BJ (cell line): ENCODE data around the gene MIAT. TPM values are rescaled to one million over a fixed set of nuclear protein-coding genes. Genes with fewer than 3 reads are reported as not detected.

Experiments
- CTCF ChIA-PET: fragments of 350-600 bp; formaldehyde crosslinking; extraction: SDS; loops from one replicate; lab custom pipeline; 2021; ENCODE audit warnings: antibody characterized with exemption, inconsistent platforms; lab: Yijun Ruan, JAX
- POLR2A ChIA-PET: fragments of 300-600 bp; sonication (Branson Sonifier 250); formaldehyde crosslinking; extraction: SDS; loops from one replicate; lab custom pipeline; 2021; ENCODE audit warnings: antibody characterized with exemption; lab: Charles Lee
- DNase-seq: peaks from one replicate; pipeline ENCODE4 v3.0.0-alpha.2; 2011; ENCODE audit warnings: low read depth
- H3K27me3 ChIP-seq: 2 replicates; pipeline ENCODE4 v1.6.0; 2011; ENCODE audit warnings: low read length; ENCODE audit not compliant: control insufficient read depth, insufficient read depth
- H3K36me3 ChIP-seq: 2 replicates; pipeline ENCODE4 v1.5.1; 2011; ENCODE audit warnings: low read length; ENCODE audit not compliant: control insufficient read depth, insufficient read depth
- H3K4me3 ChIP-seq: 2 replicates; pipeline ENCODE4 v1.5.1; 2011; ENCODE audit warnings: low read depth, mild to moderate bottlenecking, control low read depth, low read length
- CTCF ChIP-seq: IDR thresholded peaks from 2 replicates; pipeline ENCODE4 v1.5.1; 2011; ENCODE audit warnings: low read depth, mild to moderate bottlenecking, control low read depth, inconsistent platforms, low read length, moderate library complexity; ENCODE audit not compliant: insufficient read depth
- polyA minus RNA-seq: library from RNA; depleted of rRNA, polyadenylated mRNA; stranded (reverse); fragments of >200 nt; gene quantifications from 2 replicates; pipeline ENCODE4 v1.2.3, GENCODE V29; 2011; rRNA and poly(A)+ RNA removed
- polyA plus RNA-seq: library from polyadenylated mRNA; depleted of rRNA; stranded (reverse); fragments of >200 nt; gene quantifications from 2 replicates; pipeline ENCODE4 v1.2.3, GENCODE V29; 2011; rRNA removed

MIAT gene
- polyA plus RNA-seq (1.1 and 1.2 TPM in 2 replicates), polyA minus RNA-seq (0.95 and 1.2 TPM in 2 replicates)

- ChIA-PET POLR2A (no interaction called here), CTCF (interaction anchor here (1.6 kb wide), 1 partner anchor 9 kb away, joined by 5 read pairs; no protein-coding TSS in a partner anchor)
- Histone ChIP-seq H3K36me3 (no peaks in the 10 kb centered on the region), H3K4me3 (peak within 1 kb of the TSS; percentile 39), H3K27me3 (peaks cover 21% of the 10 kb centered on the region)
- no peak for DNase-seq
- no peak for TF ChIP-seq CTCF
Measured at GRCh38 chr22:26656891-26657851, at the start of gene MIAT. Gene MIAT, plus strand, starts transcription at chr22:26657588.

- Histone ChIP-seq H3K27me3 (peaks cover 2% of the 10 kb centered on the region), H3K4me3 (no peak overlapping the region), H3K36me3 (no peaks in the 10 kb centered on the region)
- TF ChIP-seq CTCF = no peak
- ChIA-PET POLR2A (no interaction called here), CTCF (interaction anchor here (3.5 kb wide), 1 partner anchor 12 kb away, joined by 14 read pairs; no protein-coding TSS in a partner anchor)
- no peak for DNase-seq
Measured at GRCh38 chr22:26608129-26608528, 49.3 kb upstream of the MIAT start.

GRCh38 chr22:26609287-26609686, 48.1 kb upstream of the MIAT start:
- ChIA-PET CTCF (interaction anchor here (1.0 kb wide), 1 partner anchor 31 kb away, joined by 3 read pairs; no protein-coding TSS in a partner anchor), POLR2A (no interaction called here)
- Histone ChIP-seq H3K4me3 (no peak overlapping the region), H3K27me3 (peaks cover 2% of the 10 kb centered on the region), H3K36me3 (no peaks in the 10 kb centered on the region)
- DNase-seq = no peak
- TF ChIP-seq CTCF = no peak

GRCh38 chr22:26610072-26610958, 47.1 kb upstream of the MIAT start:
- peak; percentile 71 for DNase-seq
- Histone ChIP-seq H3K36me3 (no peaks in the 10 kb centered on the region), H3K27me3 (peaks cover 4% of the 10 kb centered on the region), H3K4me3 (no peak overlapping the region)
- TF ChIP-seq CTCF = no peak
- ChIA-PET POLR2A (interaction anchor here (0.6 kb wide), 1 partner anchor 108 kb away, joined by 3 read pairs; no protein-coding TSS in a partner anchor), CTCF (interaction anchor here (0.7 to 1.3 kb wide), 4 partner anchors 10 to 111 kb away, joined by 3 read pairs; no protein-coding TSS in a partner anchor)
